NCI-H1930 (cell line): Measurements from ENCODE around the gene MTCH1.
A peak's percentile ranks its signal among the peaks of the same experiment; 100 is the strongest.
"Not testable (repeated sequence)": the region's sequence is repeated elsewhere in the genome, so short reads cannot be mapped to it uniquely, and the experiment has no call there.

ENCODE experiments used
- DNase-seq, 2 experiments: peaks; one replicate each; lab custom pipeline; 2025; lab: John Stamatoyannopoulos, UW

MTCH1 gene

GRCh38 chr6:36997811-36998722 is 12.1 kb upstream of the MTCH1 start:
- DNase-seq: no peak

- DNase-seq: not testable (repeated sequence)
These were observed 4.4 kb upstream of the MTCH1 start for GRCh38 chr6:36990401-36990800.

GRCh38 chr6:36989264-36989663 is 3.3 kb upstream of the MTCH1 start:
- no peak for DNase-seq

- no peak for DNase-seq
These were observed 680 bp upstream of the MTCH1 start for GRCh38 chr6:36986704-36987047.

GRCh38 chr6:36985417-36985807 is 584 bp downstream of the MTCH1 start:
- no peak for DNase-seq

GRCh38 chr6:36984581-36985416 is 1.2 kb downstream of the MTCH1 start:
- no peak for DNase-seq

GRCh38 chr6:36983538-36983937 is 2.5 kb downstream of the MTCH1 start:
- DNase-seq: no peak

- DNase-seq: no peak
These were observed 4.9 kb downstream of the MTCH1 start for GRCh38 chr6:36980876-36981619.

GRCh38 chr6:36980129-36980528 is 5.9 kb downstream of the MTCH1 start:
- no peak for DNase-seq

- no peak for DNase-seq
These were observed 6.7 kb downstream of the MTCH1 start for GRCh38 chr6:36979347-36979742.

- DNase-seq: no peak
These were observed 7.3 kb downstream of the MTCH1 start for GRCh38 chr6:36978421-36979346.

- peak in 1 of 2 experiments; percentile 3 for DNase-seq
These were observed 8.5 kb downstream of the MTCH1 start for GRCh38 chr6:36977470-36977941.

- DNase-seq: no peak
These were observed 9.1 kb downstream of the MTCH1 start for GRCh38 chr6:36976931-36977330.

- no peak for DNase-seq
These were observed 9.5 kb downstream of the MTCH1 start for GRCh38 chr6:36976509-36976908.

- no peak for DNase-seq
These were observed 10.1 kb downstream of the MTCH1 start for GRCh38 chr6:36976007-36976264.

- DNase-seq: no peak
These were observed 10.6 kb downstream of the MTCH1 start for GRCh38 chr6:36975231-36976006.

- DNase-seq: no peak
These were observed 12.3 kb downstream of the MTCH1 start for GRCh38 chr6:36973647-36974046.

- no peak for DNase-seq
These were observed 12.8 kb downstream of the MTCH1 start for GRCh38 chr6:36973190-36973589.

- no peak for DNase-seq
These were observed 13.9 kb downstream of the MTCH1 start for GRCh38 chr6:36971921-36972673.
